Occipital lobe (tissue), 2 donors: ENCODE measurements around the gene CAND2. TPM values are rescaled to one million over a fixed set of nuclear protein-coding genes. Genes with fewer than 3 reads are reported as not detected.

Source experiments
- DNase-seq: peaks from one replicate; lab custom pipeline; 2025; lab: John Stamatoyannopoulos, UW
- total RNA-seq: library from RNA; depleted of rRNA; stranded (reverse); fragments of >200 nt; gene quantifications from one replicate; pipeline ENCODE4 v1.2.3, GENCODE V29; 2014

CAND2 gene
- 14.5 TPM for total RNA-seq

DNA sequence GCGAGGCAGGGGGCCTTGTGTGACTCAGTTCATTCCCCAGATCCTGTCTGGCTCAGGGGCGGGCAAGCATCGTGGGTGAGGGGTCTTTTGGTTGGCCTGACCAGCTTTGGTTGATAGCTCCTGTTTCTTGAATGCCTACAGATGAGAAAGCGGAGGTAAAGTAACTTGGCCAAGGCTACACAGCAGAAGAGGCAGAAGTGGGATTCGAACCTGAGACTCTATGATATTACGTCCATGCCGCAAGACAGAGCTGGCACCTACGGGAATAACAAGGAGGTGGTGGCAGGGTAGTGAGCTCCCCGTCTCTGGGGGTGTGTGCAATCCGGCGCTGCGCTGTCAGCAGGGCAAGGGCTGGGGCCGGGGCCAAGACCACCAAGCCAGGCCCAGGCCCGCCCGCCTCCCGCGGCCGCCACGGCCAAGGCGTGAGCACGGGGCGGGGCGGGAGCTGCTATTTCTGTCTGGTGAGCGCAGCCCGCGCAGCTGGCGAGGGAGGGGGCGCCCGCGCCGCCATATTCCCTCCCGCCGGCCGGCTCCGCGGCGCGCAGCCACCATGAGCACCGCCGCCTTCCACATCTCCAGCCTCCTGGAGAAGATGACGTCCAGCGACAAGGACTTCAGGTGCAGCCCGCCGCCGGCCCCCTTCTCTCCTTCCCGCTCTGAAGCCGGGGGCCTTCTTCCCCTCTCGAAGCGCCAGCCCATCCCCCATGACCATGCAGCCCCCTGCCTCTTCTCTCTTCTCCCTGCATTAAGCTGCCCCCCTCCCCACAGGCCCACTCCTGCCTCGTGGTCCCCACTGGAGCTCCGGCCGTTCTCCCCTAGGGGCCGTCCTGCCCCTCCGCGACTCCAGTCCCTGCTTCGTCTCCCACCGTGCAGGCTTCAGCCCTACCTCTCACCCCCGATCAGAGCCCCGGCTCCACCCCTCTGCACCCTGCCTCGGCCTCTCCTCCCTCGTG, at the start of gene CAND2:
Gene CAND2, plus strand, starts transcription at position 510 of the 953 bp plus-strand sequence. Its CDS starts 41 bp downstream, at position 551.
- DNase-seq: peak; percentile 48

- DNase-seq: no peak
Measured at GRCh38 chr3:12748477-12748876, 48.0 kb upstream of the CAND2 start.

GRCh38 chr3:12750223-12750622, 46.3 kb upstream of the CAND2 start:
- peak; percentile 6 for DNase-seq

GRCh38 chr3:12750658-12751071, 45.8 kb upstream of the CAND2 start:
- DNase-seq: no peak

GRCh38 chr3:12751571-12751970, 44.9 kb upstream of the CAND2 start:
- DNase-seq: no peak

GRCh38 chr3:12752102-12752501, 44.4 kb upstream of the CAND2 start:
- DNase-seq: no peak

DNA sequence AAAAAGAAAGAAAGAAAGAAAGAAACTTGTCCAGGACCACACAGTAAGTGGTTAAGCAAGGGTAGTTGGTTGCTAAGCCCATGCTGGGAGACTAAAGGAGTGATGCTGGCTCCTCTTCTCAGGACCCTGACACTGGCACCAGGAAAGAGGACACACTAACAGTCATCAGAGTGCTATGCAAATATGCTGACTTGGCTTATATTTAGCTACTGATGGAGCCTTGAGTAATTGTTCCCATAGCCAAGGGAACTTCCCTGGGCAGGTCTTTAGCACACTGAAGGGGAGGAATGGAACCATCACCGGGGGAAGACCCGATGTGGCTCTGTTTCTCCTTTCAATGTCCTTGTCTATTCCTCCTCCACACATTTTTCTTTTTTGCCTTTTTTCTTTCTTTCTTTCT, 43.7 kb upstream of the CAND2 start:
- no peak for DNase-seq

DNA sequence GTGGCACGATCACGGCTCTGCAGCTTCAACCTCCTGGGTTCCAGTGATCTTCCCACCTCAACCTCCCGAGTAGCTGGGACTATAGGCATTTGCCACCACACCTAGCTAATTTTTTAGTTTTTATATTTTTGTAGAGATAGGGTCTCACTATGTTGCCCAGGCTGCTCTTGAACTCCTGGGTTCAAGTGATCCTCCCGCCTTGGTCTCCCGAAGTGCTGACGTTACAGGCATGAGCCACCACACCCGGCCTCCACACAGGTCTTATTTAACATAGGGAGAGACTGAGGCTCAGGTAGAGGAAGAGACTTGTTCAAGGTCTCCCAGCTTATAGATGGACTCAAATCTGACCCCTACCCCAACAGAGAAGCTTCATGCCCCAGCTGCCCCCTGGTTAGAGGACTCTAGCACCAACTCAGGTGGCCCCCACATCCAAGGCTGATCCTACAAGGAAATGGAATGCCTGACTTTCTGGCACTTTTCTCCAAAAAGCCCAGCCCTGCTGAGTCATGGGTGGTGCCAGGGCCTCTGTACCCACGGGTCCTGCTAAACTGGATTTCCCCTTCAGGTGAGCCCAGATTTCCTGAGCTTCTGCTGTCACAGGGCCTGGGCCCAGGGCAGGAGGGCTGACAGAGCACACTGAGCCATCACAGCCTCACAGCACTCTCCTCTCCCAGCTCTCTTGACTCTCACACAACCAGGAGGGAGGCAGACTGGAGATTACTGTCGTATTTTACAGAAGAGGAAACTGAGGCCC, 43.0 kb upstream of the CAND2 start:
- no peak for DNase-seq

DNA sequence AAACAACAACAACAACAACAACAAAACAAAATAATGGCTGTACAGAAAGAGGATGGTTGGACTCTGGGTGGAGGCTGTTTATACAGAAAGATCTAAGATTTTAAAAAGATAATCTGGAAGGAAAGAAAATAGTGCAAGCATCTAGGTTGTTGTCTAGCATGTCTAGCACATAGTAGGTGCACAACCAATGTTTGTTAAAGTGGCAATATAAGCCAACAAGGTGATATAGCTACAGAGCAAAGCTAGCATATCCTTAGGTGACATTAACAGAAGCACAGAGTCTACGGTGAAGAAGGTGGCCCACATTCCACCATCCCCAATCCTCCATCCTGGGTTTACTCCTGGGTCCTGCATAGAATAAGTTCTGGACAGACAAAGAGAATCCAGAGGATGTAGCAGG, 42.2 kb upstream of the CAND2 start:
- no peak for DNase-seq

- no peak for DNase-seq
Measured at GRCh38 chr3:12755754-12756153, 40.7 kb upstream of the CAND2 start.

GRCh38 chr3:12756175-12756574, 40.3 kb upstream of the CAND2 start:
- DNase-seq: no peak

DNA sequence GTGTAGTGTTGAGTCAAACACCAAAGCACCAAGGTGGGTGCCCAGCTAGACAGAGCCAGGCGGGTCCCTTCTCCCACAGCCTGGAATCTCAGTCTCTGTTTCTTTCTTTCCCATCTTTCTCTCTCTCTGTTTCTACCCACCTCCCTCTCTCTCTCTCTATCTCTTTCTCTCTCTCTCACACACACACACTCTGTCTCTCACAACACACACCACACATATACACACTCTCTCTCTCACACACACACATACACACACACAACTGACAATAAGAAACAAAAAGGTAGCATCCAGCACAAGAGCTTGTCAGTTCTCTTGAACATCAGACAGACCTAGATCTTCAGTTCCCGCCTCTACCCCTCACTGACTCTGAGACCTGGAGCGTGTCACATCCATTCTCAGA, 39.8 kb upstream of the CAND2 start:
- no peak for DNase-seq

GRCh38 chr3:12758025-12758781, 38.3 kb upstream of the CAND2 start:
- no peak for DNase-seq

DNA sequence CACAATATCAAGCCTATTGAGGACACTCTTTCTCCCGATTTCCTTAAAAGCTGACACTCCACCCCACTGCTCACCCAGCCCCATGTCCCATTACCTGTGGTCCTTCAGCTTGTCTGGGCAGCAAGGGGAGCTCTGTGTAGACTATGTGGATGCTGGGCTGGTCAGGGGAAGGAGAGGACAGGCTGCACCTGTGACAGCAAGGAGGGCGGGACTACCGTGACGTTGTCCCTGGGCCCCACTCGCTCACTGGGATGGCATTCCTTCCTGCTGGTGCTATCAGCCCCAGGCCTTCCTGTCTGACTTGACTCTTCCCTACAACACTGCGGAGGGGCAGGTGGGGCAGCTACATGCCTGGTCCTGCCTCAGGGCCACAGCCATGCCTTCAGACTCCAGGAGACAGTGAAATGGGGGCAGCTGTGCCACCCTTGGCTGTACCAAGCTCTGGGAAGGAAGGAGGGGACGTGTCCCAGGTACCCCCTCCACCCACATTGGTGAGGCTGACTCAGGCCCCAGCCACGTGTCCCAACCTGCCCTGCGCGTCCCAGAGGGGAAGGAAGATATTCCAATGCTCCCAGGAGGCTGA, 37.3 kb upstream of the CAND2 start, which contains the start of gene TMEM40:
Gene TMEM40, minus strand, starts transcription at position 163 of the 583 bp plus-strand sequence. CDS start 9,427 bp downstream, outside the sequence.
- no peak for DNase-seq

- no peak for DNase-seq
Measured at GRCh38 chr3:12759693-12760565, 36.6 kb upstream of the CAND2 start.

DNA sequence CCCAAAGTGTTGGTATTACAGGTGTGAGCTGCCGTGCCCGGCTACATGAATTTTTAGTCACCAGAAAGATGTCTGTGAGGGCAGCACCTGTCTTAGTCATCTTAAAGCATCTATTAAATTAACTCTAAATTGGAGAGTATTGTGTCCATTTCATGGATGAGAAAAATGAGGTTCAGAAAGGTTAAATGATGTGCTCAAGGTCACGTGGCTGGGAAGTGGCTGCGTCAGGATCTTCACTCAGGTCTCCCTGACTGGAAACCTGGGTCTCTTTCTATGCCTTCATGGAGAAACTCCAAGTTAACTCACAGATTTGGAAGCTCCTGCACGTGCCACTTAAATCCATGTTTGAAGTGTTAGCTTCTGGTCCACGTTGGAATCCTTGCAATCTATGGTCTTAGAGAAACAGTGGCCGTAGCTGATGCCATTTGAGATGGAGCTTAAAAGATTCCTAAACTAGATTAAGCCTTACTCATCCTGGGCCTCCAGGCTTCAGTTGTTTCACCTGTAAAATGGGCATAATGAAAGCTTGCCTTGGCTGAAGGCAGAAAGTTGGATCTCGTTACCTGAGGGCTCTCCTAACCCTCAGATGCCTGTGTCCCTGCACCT, 32.2 kb upstream of the CAND2 start:
- DNase-seq: no peak

DNA sequence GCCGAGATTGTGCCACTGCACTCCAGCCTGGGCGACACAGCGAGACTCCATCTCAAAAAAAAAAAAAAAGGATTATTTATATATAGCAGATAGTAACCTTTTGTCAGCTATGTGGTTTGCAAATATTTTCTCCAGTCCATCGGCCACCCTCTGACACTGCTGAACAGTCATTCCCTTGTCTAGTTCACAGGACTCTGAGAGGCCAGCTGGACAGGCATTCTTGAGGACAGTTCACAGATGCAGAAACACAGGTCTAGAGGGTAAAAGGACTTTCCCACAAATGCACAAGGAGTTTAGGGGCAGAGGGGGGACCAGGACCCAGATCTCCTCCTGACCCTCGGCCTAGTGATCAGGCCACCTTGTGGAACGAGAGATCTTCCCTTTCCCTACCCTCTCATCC, 29.9 kb upstream of the CAND2 start:
- no peak for DNase-seq

- no peak for DNase-seq
Measured at GRCh38 chr3:12768579-12769527, 27.6 kb upstream of the CAND2 start.

- DNase-seq: no peak
Measured at GRCh38 chr3:12769761-12770160, 26.7 kb upstream of the CAND2 start.
